Esophagus squamous epithelium (tissue), 4 donors: ENCODE data around the gene MRPL48.

ENCODE experiments used
- POLR2A ChIP-seq, 4 donors: fragments of 450-650 bp; IDR thresholded peaks; one replicate each; pipeline ENCODE4 v1.6.1; 2017; ENCODE audit warnings: antibody characterized with exemption in 4 of 4, mild to moderate bottlenecking in 4 of 4, moderate library complexity in 3 of 4
- TF ChIP-seq, protein P1 (sequence below), 6 experiments: fragments of 450-650 bp in 4 of 6; fragments of 200-600 bp in 2 of 6; sonication (generic) in 2 of 6; IDR thresholded peaks; one replicate each; pipeline ENCODE4 v1.5.1; 2016 to 2019; ENCODE audit warnings: antibody characterized with exemption in 6 of 6, mild to moderate bottlenecking in 4 of 6, moderate library complexity in 4 of 6

DNA sequence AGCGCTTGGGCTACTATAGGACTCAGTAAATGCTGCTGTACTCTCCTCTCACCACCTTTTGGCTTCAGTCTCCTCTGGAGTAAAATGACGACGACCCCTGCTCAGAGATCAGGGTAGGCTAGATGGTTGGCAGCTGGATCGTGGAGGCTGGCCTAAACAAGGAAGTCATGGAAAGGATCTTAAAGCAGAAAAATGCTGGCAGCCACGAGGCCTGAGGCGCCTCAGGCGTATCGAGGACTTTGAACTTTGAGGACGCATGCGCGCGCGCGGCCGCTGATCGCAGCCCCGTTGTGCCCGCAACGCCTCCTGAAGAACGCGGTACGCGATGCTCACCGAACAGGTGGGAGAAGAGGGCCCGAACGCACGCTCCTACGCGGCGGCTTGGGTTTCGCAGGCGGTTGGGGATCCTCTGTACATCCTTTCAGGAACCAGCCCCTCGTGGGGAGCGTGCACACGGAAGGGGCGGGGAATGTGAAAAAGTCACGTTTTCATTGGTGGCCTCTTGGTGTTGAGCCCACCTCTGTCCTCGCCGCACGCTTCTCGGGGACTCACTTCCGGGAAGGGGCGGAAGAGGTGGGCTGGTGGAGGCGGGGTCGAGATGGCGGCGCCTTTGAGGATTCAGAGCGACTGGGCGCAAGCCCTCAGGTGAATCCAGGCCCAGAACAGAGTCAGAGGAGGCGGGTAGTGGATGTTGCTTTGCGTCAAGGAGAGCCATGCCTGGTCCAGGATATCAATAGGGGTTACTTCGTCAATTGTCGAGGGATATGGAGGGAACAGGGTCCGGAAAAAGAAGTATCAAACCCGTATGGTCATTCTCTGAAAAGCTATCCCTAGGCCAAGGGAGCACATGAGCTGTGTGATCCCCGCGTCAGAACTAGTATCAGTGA, 89.0 kb downstream of the MRPL48 start, which contains the start of the genes COA4 and PAAF1:
- TF ChIP-seq, protein P1, sequence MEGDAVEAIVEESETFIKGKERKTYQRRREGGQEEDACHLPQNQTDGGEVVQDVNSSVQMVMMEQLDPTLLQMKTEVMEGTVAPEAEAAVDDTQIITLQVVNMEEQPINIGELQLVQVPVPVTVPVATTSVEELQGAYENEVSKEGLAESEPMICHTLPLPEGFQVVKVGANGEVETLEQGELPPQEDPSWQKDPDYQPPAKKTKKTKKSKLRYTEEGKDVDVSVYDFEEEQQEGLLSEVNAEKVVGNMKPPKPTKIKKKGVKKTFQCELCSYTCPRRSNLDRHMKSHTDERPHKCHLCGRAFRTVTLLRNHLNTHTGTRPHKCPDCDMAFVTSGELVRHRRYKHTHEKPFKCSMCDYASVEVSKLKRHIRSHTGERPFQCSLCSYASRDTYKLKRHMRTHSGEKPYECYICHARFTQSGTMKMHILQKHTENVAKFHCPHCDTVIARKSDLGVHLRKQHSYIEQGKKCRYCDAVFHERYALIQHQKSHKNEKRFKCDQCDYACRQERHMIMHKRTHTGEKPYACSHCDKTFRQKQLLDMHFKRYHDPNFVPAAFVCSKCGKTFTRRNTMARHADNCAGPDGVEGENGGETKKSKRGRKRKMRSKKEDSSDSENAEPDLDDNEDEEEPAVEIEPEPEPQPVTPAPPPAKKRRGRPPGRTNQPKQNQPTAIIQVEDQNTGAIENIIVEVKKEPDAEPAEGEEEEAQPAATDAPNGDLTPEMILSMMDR (IDR thresholded peaks at IDR 0.05) = peak in 1 of 6 experiments; percentile 6
- TF ChIP-seq POLR2A (IDR thresholded peaks at IDR 0.05) = peak in 3 of 4 donors; percentile 21 to 62 (median 59)
